AG09319 (cell line): ENCODE results near the gene GRAMD2B.
"Not testable (repeated sequence)": the region's sequence is repeated elsewhere in the genome, so short reads cannot be mapped to it uniquely, and the experiment has no call there.

Source experiments
- DNase-seq: peaks from one replicate; pipeline ENCODE4 v3.0.0-alpha.2; 2010; ENCODE audit warnings: low read depth; ENCODE audit errors: extremely low read depth
- CTCF ChIP-seq: IDR thresholded peaks from 2 replicates; pipeline ENCODE4 v1.5.1; 2011; ENCODE audit warnings: low read depth, mild to moderate bottlenecking, inconsistent platforms, low read length, moderate library complexity

The GRAMD2B gene

GRCh38 chr5:126395605-126396004 is 27.6 kb upstream of the GRAMD2B start:
- DNase-seq, result no peak
- no peak for TF ChIP-seq CTCF

- not testable (repeated sequence) for DNase-seq
These were observed 26.5 kb upstream of the GRAMD2B start for GRCh38 chr5:126396721-126397120.

- DNase-seq, result no peak
- TF ChIP-seq CTCF, result no peak
These were observed 24.4 kb upstream of the GRAMD2B start for GRCh38 chr5:126398791-126399190.

GRCh38 chr5:126400621-126401251 is 22.5 kb upstream of the GRAMD2B start:
- no peak for TF ChIP-seq CTCF
- DNase-seq, result no peak

GRCh38 chr5:126402621-126403555 is 20.3 kb upstream of the GRAMD2B start:
- DNase-seq, result no peak
- no peak for TF ChIP-seq CTCF

- TF ChIP-seq CTCF, result no peak
- no peak for DNase-seq
These were observed 19.3 kb upstream of the GRAMD2B start for GRCh38 chr5:126403876-126404275.

- no peak for TF ChIP-seq CTCF
These were observed 12.6 kb upstream of the GRAMD2B start for GRCh38 chr5:126410623-126411022.

More at GRCh38 chr5:126410623-126411022, 12.6 kb upstream of the GRAMD2B start:
- no peak for DNase-seq
